Stimulated activated naive CD8-positive, alpha-beta T cell treated with anti-CD3 and anti-CD28 coated beads, Interleukin-15, amount 100 ng/mL, for 72 hours (primary cell): ENCODE data around the gene TGFBR3L.
A peak's percentile ranks its signal among the peaks of the same experiment; 100 is the strongest.

Experiments
- ATAC-seq: fragments of 150-1000 bp; cut with Tn5 transposase; 2 replicates; pipeline ENCODE4 v1.10.0; 2021; ENCODE audit warnings: mild to moderate bottlenecking, moderate library complexity
- DNase-seq, 2 donors: peaks; one replicate each; pipeline ENCODE4 v3.0.0; 2021 to 2022
- H3K27ac Mint-ChIP-seq, 2 donors: one replicate each; pipeline ENCODE4 v1.8.0; 2022; ENCODE audit warnings: mild to moderate bottlenecking in 2 of 2, mixed read lengths in 2 of 2, moderate library complexity in 2 of 2
- H3K27me3 Mint-ChIP-seq: one replicate; pipeline ENCODE4 v1.8.0; 2022; ENCODE audit warnings: mixed read lengths
- H3K4me1 Mint-ChIP-seq: one replicate; pipeline ENCODE4 v1.8.0; 2022; ENCODE audit warnings: mild to moderate bottlenecking, mixed read lengths
- H3K4me3 Mint-ChIP-seq, 2 donors: one replicate each; pipeline ENCODE4 v1.8.0; 2022; ENCODE audit warnings: mild to moderate bottlenecking in 2 of 2, mixed read lengths in 2 of 2, moderate library complexity in 1 of 2
- H3K9me3 Mint-ChIP-seq, 2 donors: one replicate each; pipeline ENCODE4 v1.8.0; 2022; ENCODE audit warnings: mixed read lengths in 2 of 2

Gene TGFBR3L

DNA sequence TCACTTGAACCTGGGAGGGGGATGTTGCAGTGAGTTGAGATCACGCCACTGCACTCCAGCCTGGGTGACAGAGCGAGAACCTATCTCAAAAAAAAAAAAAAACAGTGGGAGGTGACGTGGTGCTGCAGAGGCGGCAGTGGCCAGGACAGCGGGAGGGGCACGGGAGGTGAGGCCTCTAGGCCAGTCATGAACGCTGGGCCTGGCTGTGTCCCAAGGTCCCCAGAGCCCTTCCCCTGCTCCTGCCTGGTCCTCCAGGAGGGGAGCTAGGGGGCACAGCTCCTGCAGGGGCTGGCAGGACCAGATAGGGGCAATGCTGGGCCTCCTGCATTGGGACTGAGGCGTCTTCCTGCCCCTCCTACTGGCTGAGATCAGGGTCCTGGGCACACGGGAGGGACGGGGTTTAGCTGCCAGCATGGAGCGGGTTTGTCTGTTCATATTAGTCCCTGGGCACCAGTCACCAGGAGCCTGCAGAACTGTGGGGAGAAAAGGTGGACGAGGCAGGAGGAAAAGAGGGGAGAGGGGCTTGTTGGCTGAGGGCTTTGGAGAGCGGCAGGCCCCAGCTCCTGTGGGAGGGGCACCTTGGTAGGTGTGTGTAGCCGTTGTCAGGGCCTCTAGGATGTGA is 6.4 kb upstream of the TGFBR3L start:
- H3K4me3 Mint-ChIP-seq = no peak overlapping the region
- H3K4me1 Mint-ChIP-seq = peaks cover 46% of the 10 kb centered on the region
- no peaks in the 10 kb centered on the region for H3K9me3 Mint-ChIP-seq
- no peak for DNase-seq
- ATAC-seq = no peak
- no peak overlapping the region for H3K27ac Mint-ChIP-seq
- no peaks in the 10 kb centered on the region for H3K27me3 Mint-ChIP-seq

DNA sequence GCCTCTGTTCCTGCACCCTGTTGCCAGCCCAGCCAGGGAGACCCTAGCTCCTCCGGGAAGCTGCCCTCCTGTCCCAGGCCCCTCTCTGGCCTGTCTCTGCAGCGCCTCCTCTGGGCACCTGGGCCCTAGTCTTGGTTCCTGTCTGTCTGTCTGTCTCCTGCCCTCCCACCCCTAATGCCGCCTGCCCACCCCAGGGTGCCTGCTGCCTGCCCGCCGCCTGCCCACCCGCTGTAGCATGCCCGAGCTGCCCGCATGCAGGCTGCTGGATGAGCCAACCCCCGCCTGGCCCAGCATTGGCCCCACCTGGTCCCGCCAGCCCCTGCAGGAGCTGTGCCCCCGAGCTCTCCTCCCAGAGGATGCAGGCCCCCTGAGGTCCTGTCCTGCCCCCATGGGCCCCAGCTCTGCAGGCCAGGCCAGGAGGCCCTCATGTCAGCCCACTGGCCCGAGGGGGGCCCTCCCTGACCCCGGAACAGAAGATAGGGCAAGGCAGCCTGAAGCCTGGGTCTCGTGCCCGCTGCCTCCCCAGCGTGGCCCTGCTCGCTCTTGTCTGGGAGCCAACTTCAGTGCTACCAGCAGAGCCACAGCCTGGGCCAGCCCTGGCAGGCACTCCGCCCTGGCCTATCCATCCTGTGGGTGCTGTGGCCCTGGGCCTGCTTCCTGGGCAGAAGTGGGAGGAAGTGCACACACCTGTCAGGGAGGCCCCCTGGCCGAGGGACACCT is 5.7 kb upstream of the TGFBR3L start:
- DNase-seq = no peak
- ATAC-seq = no peak
- Mint-ChIP-seq H3K9me3 (no peaks in the 10 kb centered on the region), H3K4me3 (no peak overlapping the region), H3K27ac (no peak overlapping the region), H3K4me1 (peaks cover 42% of the 10 kb centered on the region), H3K27me3 (no peaks in the 10 kb centered on the region)

DNA sequence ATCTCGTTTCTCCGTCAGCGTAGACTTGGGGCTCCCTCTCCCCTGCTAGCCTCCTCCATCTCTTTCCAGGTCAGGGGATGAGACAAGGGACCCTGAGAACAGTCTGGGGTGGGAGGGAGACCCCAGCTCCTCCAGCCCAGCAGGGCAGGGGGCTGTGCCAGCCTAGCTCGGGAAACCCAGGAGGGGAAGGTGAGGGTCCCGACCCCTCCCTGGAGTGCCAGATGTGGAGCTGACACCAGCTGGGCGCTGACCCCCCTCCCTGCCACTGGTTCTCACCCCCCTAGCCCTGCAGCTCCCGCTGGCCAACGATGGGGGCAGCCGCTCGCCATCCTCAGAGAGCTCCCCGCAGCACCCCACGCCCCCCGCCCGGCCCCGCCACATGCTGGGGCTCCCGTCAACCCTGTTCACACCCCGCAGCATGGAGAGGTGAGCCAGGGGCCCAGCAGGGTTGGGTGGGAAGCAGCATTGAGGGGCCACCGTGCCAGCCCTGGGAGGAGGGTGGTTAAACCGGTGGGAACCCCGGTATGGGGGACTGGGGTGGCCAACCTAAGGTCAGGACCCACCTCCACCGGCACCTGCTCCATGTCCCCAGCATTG is 5.1 kb upstream of the TGFBR3L start:
- Mint-ChIP-seq H3K4me3 (no peak overlapping the region), H3K9me3 (no peaks in the 10 kb centered on the region), H3K27me3 (peaks cover under 1% of the 10 kb centered on the region), H3K4me1 (peaks cover 38% of the 10 kb centered on the region), H3K27ac (no peak overlapping the region)
- peak; percentile 10 for ATAC-seq
- no peak for DNase-seq

DNA sequence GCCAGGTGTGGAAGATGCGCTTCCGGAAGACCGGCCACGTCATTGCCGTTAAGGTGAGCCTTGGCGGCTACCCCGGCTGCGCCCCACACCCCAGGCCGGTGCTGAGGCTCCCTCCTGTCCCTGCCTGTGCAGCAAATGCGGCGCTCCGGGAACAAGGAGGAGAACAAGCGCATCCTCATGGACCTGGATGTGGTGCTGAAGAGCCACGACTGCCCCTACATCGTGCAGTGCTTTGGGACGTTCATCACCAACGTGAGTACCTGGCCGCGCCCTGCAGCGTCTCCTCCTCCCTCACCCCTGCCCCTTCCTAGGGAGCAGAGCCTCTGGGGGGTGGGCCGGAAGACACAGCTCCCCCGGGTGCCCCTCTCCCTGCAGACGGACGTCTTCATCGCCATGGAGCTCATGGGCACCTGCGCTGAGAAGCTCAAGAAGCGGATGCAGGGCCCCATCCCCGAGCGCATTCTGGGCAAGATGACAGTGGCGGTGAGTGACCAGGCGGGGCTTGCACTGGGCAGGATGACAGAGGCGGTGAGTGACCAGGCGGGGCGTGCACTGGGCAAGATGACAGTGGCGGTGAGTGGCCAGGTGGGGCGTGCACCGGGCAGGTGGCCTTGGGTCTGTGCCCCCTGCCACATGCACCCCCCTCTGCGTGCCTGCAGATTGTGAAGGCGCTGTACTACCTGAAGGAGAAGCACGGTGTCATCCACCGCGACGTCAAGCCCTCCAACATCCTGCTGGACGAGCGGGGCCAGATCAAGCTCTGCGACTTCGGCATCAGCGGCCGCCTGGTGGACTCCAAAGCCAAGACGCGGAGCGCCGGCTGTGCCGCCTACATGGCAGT is 4.1 kb upstream of the TGFBR3L start:
- ATAC-seq = no peak
- Mint-ChIP-seq H3K9me3 (no peaks in the 10 kb centered on the region), H3K27me3 (peaks cover 10% of the 10 kb centered on the region), H3K27ac (no peak overlapping the region), H3K4me3 (no peak overlapping the region), H3K4me1 (peaks cover 35% of the 10 kb centered on the region)
- no peak for DNase-seq

DNA sequence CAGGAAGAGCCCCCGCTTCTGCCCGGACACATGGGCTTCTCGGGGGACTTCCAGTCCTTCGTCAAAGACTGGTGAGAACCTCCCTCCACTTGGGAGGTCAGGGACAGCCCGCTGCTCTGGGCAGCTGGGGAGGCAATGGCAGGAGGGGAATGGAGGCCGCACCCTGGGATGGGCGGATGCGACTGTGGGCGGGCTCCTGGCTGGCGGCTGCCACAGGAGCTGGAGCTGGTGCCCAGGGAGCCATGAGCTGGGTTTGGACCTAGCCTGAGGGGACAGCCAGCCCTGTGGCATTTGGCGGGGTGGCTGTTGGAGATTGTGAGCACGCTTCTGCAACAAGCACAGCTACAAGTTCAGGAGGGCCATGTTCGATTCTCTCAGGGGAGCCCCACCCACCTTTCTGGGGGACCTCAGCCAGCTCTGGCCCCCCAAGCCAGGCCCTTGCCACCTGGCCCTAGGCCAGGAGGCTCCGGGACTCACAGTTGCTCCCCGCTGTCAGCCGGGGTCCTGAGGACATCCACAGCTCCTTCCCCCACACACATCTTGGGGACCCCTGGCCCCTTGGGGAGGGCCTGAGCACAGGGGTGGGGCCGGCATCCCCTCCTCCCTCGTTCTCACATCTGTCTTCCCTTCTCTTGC is 3.0 kb upstream of the TGFBR3L start:
- Mint-ChIP-seq H3K27ac (peak overlapping the region in 1 of 2 donors; percentile 95), H3K4me1 (peaks cover 33% of the 10 kb centered on the region), H3K4me3 (no peak overlapping the region), H3K9me3 (no peaks in the 10 kb centered on the region), H3K27me3 (peaks cover 18% of the 10 kb centered on the region)
- DNase-seq (no peak), ATAC-seq (no peak)

DNA sequence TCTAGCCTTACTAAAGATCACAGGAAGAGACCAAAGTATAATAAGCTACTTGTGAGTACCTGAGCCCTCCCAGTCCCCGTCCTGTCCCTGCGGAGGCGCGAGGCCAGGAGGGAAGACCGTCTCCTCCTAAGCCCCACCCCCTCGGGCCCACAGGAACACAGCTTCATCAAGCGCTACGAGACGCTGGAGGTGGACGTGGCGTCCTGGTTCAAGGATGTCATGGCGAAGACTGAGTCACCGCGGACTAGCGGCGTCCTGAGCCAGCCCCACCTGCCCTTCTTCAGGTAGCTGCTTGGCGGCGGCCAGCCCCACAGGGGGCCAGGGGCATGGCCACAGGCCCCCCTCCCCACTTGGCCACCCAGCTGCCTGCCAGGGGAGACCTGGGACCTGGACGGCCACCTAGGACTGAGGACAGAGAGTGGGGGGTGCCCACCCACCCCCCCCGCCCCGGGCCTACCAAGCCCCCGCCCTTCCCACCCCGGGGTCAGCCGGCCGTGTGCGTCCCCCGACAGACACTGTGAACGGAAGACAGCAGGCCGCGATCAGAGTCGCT is 2.4 kb upstream of the TGFBR3L start:
- Mint-ChIP-seq H3K27ac (peak overlapping the region in 1 of 2 donors; percentile 95), H3K4me1 (peaks cover 32% of the 10 kb centered on the region), H3K9me3 (no peaks in the 10 kb centered on the region), H3K27me3 (peaks cover 24% of the 10 kb centered on the region), H3K4me3 (no peak overlapping the region)
- DNase-seq (no peak), ATAC-seq (no peak)

DNA sequence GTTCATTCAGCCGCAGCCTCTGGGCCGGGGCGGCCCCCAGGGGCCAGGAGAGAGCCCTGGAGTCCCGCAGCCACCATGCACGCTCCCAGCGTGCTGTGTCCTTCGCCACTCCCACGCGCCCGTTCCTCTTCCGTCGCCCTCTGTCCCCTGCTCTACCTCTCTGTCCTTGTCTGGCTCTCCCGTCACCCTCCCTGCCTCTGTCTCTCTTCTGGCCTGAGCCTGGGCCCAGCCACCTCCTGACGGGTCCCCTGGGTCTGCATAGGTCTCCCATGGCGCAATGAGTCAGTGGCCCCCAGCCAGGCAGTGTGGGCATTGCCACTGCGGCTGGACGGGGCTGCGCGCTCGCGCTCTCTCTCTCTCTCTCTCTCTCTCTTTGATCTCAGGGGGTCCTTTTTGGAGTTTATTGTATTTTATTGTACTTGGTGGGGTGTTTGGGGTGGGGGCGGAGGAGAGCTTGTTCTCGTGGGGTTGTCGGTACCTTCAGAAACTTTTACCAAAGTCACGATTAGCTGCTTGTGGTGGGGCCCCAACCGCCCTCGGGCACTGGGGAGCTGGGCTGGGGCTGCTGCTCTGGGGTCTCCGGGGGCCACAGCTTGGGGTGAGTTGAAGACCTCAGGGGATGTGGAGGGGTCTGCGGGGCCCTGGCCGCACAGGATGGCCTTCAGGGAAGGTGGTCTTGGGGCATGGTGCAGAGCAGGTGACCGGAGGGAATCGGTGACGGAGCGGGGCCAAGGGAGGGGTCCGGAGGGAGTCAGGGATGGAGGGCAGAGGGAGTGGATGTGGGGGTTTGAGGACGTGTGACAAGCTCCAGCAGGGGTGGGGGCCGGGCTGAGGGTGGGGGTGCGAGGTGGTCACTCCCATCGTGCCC is 1.7 kb upstream of the TGFBR3L start:
- ATAC-seq = no peak
- H3K9me3 Mint-ChIP-seq = no peaks in the 10 kb centered on the region
- H3K27me3 Mint-ChIP-seq = peaks cover 31% of the 10 kb centered on the region
- no peak overlapping the region for H3K27ac Mint-ChIP-seq
- no peak for DNase-seq
- no peak overlapping the region for H3K4me3 Mint-ChIP-seq
- H3K4me1 Mint-ChIP-seq = peaks cover 30% of the 10 kb centered on the region

DNA sequence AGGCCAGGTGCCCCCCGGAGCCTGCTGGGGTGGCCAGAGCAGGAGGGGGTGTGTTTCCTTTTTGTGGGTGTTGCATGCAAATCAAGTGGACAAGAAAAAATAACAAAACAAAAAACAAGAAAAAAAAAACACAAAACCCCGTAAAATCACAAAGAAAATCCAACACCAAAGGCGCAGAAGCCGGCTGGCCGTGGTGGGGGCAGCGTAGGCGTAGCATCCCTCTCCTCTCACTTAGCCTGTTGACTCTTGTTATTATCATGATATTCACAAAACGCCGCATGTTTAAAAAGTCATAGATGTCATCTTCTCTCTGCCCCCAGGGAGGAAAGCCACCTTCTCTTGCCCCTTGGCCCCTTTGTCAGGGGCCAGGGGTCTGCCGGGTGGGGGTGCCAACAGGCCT is 978 bp upstream of the TGFBR3L start:
- Mint-ChIP-seq H3K9me3 (no peaks in the 10 kb centered on the region), H3K4me1 (peaks cover 31% of the 10 kb centered on the region), H3K4me3 (no peak overlapping the region), H3K27ac (no peak overlapping the region), H3K27me3 (peaks cover 38% of the 10 kb centered on the region)
- ATAC-seq (no peak), DNase-seq (no peak)

DNA sequence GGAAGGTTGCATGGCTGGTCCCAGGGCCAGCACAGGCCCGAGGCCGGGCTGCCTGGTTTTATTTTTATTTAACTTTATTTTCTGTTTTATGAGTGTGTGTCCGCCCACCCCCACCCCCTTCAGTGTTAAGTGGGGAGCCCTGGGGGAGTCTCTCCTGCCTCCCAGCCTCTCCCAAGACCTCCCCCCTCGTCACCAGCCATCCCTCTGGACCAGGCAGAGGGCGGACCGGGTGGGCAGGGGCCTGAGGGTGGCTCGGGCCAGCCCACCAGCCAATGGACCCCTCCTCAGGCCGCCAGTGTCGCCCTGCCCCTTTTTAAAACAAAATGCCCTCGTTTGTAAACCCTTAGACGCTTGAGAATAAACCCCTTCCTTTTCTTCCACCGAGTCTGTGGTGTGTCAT is 531 bp upstream of the TGFBR3L start:
- H3K27me3 Mint-ChIP-seq = peaks cover 42% of the 10 kb centered on the region
- ATAC-seq = no peak
- no peak for DNase-seq
- no peak overlapping the region for H3K27ac Mint-ChIP-seq
- H3K9me3 Mint-ChIP-seq = no peaks in the 10 kb centered on the region
- peaks cover 35% of the 10 kb centered on the region for H3K4me1 Mint-ChIP-seq
- no peak overlapping the region for H3K4me3 Mint-ChIP-seq

DNA sequence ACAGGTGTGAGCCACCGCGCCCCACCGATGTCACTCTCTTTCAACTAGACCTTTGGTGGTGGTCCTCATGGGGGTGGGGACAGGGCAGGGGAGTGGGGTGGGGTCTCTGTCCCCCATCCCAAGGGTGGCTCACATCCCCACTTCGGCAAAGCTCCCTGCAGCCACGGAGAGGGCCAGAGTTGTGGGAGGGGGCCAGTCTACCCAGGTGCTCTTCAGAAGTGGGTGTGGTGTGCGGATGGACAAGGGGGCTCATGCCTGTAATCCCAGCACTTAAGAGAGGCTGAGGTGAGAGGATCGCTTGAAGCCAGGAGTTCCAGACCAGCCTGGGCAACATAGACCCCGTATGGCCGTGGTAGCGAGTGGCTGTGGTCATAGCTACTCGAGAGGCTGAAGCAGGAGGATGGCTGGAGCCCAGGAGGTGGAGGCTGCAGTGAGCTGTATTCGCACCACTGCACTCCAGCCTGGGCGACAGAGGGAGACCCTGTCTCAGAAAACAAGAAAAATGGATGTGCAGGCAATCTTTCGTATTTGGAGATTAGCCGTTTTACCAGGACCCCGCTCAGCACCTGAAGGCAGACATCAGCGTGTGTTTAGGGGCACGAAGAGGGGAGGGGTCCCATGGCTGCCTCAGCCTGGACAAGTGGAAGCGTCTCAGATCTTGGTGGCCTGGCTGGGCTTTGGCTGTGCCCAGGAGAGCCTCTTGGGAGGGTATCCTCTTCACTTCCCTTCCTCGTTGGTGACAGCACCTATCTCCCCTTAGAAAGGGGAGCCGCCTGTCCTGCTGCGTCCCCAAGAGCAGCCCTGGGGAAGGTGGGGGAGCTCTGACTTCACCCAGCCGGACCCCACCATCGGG is 846 bp downstream of the TGFBR3L start:
- Mint-ChIP-seq H3K9me3 (no peaks in the 10 kb centered on the region), H3K4me1 (peaks cover 48% of the 10 kb centered on the region), H3K4me3 (peak overlapping the region; percentile 68 to 77), H3K27ac (no peak overlapping the region), H3K27me3 (peaks cover 53% of the 10 kb centered on the region)
- DNase-seq (no peak), ATAC-seq (no peak)

DNA sequence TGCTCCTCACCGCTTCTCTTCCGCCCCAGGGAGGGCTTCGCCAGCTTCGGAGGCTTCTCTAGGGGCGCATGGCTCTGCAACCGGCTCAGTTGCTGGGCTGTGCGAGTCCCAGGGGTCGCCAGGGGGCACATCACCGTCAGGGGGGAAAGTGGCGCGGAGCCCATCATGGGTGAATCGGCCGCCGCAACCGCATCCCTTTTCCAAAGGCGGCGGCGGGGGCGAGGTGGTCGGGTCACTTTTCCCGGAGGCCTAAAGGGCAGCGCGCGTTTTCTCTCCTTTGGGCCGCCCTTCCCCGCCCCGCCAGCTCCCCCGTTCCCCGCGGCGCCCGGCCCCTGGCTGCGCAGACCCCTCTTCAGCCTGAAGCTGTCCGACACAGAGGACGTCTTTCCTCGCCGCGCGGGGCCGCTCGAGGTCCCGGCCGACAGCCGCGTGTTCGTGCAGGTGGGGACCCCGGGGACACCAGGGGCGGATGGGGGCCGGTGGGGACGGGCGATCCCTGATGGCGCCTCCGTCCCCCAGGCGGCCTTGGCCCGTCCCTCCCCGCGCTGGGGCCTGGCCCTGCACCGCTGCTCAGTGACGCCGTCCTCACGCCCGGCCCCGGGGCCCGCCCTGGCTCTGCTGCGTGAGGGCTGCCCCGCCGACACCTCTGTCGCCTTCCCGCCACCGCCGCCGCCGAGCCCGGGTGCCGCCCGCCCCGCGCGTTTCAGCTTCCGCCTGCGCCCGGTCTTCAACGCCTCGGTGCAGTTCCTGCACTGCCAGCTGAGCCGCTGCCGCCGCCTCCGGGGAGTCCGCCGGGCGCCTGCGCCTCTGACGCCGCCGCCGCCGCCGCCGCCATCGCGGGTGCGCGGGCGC is 1.7 kb downstream of the TGFBR3L start:
- H3K9me3 Mint-ChIP-seq = no peaks in the 10 kb centered on the region
- H3K27me3 Mint-ChIP-seq = peaks cover 53% of the 10 kb centered on the region
- DNase-seq (peak; percentile 64 to 69), ATAC-seq (peak; percentile 34)
- peak overlapping the region in 1 of 2 donors; percentile 48 for H3K27ac Mint-ChIP-seq
- peaks cover 55% of the 10 kb centered on the region for H3K4me1 Mint-ChIP-seq
- H3K4me3 Mint-ChIP-seq = peak overlapping the region; percentile 68 to 77

DNA sequence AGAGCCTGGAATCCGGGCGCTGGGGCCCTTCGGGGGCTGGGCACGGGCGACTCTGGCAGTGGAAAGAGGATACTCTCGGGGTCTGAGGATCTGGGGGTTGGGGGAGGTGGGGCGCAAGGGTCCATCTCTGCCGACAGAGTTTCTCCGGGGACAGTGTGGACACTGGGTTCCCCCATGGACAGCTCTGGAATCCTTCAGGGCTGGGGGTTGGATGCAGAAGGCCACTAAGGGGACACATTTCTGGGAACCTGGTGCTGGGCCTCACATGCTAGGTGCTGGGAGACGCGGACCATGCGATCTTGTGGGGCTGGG is 2.3 kb downstream of the TGFBR3L start:
- H3K4me1 Mint-ChIP-seq = peaks cover 60% of the 10 kb centered on the region
- peak overlapping the region; percentile 68 to 77 for H3K4me3 Mint-ChIP-seq
- no peaks in the 10 kb centered on the region for H3K9me3 Mint-ChIP-seq
- DNase-seq = no peak
- peaks cover 53% of the 10 kb centered on the region for H3K27me3 Mint-ChIP-seq
- H3K27ac Mint-ChIP-seq = peak overlapping the region; percentile 34 to 46
- ATAC-seq = no peak
